HG03103 (cell line): ENCODE data around the gene KRTAP20-3.

Source experiments
- ATAC-seq: cut with Tn5 transposase; IDR thresholded peaks from one replicate; pipeline ENCODE4 v1.9.1; 2021; ENCODE audit warnings: low read depth; ENCODE audit not compliant: unreplicated experiment

KRTAP20-3 gene

DNA sequence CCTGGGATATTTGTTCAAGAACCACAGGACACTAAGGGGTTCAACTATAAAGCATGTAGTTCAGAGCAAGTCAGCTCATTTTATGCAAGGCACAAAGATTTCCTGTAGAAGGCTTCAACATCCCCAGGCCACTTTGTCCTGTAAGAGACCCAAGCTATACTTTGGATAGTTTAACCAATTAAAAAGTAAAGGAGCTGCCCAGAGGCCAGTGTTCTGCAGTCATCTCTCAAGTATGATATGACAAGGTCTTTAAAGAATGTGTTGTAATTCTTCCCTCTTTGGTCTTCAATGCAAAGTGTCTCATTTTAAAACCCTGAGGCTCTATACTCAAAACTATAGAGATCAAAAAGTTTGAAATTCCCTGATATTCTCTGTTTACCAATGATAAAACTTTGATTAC, 34.1 kb downstream of the KRTAP20-3 start:
- no peak for ATAC-seq

DNA sequence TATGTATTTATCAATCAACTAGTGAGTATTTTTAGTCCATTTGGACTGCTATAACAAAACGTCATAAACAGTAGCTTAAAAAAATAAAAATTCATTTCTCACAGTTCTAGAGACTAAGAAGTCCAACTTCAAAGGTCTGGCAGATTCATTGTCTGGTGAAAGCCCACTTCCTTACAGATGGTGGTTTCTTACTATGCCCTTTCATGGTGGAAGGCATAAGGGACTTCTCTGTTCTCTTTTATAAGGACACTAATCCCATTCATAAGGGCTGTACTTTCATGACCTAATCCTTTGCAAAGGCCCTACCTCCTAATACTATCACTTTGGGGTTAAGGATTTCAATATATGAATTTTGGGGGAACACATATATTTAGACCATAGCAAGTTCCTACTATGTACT, 37.9 kb downstream of the KRTAP20-3 start:
- no peak for ATAC-seq

DNA sequence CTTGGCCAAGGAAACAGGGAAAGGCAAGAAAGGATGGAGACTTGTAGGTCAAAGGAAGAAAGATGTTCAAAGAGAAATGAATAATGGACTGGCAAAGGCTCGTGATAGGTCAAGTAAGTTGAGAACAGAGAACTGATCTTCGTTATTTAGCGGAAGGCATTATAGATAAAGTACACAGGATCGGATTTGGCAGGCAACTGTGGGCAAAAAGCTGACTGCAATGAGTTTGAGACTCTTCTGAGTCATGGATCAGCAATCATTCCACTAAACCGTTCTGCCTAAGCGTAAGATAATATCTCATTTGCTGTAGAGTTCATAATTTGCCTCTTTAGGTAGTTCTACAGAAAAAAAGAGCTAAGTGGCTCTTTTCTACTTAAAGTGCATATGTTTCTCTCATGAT, 41.8 kb downstream of the KRTAP20-3 start:
- ATAC-seq: no peak

DNA sequence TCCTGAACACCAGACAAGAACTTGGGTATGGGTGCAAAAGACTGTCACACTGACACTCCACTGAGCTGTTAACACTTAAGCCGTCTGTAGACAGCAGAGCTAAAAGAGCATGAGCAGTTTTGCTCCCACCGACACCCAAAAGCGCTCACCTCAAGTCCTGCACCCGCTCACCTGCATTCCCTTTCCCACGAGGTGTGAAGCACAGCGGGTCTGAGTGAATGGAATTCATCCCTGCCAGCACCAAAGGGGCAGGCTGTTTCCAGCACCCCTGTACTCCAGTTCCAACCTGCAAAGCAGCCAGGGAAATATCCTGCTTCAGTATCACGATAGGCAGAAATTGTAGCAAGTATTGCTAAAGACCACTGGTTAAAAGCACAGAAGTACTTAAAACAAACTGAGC, 47.2 kb downstream of the KRTAP20-3 start:
- no peak for ATAC-seq
